ENCODE data around the gene SLC43A1.

SLC43A1 gene

DNA sequence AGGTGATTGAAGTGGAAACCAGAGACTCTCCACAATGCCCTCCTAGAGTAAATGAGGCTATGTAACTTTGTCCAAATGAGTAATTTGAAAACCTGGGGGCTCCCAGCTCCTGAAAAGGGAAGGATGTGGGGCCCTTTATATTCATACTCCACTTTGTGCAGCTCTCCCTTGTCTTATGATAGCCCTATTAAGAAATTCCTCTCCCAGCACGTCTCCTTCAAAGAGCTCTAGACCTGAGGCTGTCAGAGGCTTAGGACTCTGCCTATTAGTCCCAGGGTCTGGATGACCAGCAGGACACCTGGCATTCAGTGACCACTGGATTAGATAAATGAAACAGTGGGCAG, 2.1 kb downstream of the SLC43A1 start:
- Histone ChIP-seq H2BK120ac (ENCODE audit: low read depth, low read length) (no peak overlapping the region), H3K27me3 (ENCODE audit: control insufficient read depth in 3 of 3, insufficient read depth in 3 of 3, low read depth in 1 of 3, low read length in 3 of 3) (peaks cover 0 to 49% (median 22%) of the 10 kb centered on the region in 3 experiments), H2BK12ac (ENCODE audit: low read length) (no peak overlapping the region), H3K9me3 (replicated peaks in 1 of 2; ENCODE audit: control insufficient read depth in 2 of 2, insufficient read depth in 1 of 2, low read depth in 1 of 2, low read length in 2 of 2) (no peaks in the 10 kb centered on the region), H3K14ac (ENCODE audit: low read length) (no peak overlapping the region), H3K36me3 (replicated peaks in 1 of 2; ENCODE audit: control insufficient read depth in 2 of 2, insufficient read depth in 2 of 2, low read length in 2 of 2) (no peaks in the 10 kb centered on the region), H2AK5ac (ENCODE audit: low read depth, low read length) (no peak overlapping the region), H3K4me1 (ENCODE audit: control insufficient read depth in 2 of 2, insufficient read depth in 1 of 2, low read depth in 1 of 2, low read length in 2 of 2) (peaks cover 4 to 7% of the 10 kb centered on the region in 2 donors), H4K91ac (ENCODE audit: low read depth, low read length, poor library complexity) (no peak overlapping the region), H3K79me1 (ENCODE audit: low read depth, low read length) (peaks cover 1% of the 10 kb centered on the region), H4K8ac (ENCODE audit: low read depth, low read length) (no peak overlapping the region), H2AFZ (ENCODE audit: low read length) (no peak overlapping the region), H2BK15ac (ENCODE audit: low read length) (no peak overlapping the region), H3K27ac (replicated peaks; ENCODE audit: low read length) (no peak overlapping the region), H2BK5ac (ENCODE audit: low read length) (no peak overlapping the region), H3K18ac (ENCODE audit: low read length) (no peak overlapping the region), H3K4me3 (ENCODE audit: low read length in 2 of 2) (no peak overlapping the region), H3K4me2 (ENCODE audit: insufficient read depth, low read length, poor library complexity, severe bottlenecking) (no peak overlapping the region), H3K4ac (ENCODE audit: low read length) (no peak overlapping the region), H3K9ac (ENCODE audit: low read depth, low read length, poor library complexity) (no peak overlapping the region), H3K23ac (ENCODE audit: low read depth, low read length, poor library complexity) (no peak overlapping the region)
- DNase-seq (ENCODE audit: low spot score), result no peak
- WGBS, 2 donors (ENCODE audit: extremely low coverage in 2 of 2, insufficient read length in 2 of 2, insufficient replicate concordance in 1 of 2), result no CpG with 5 or more reads among the region's 1 CpG

DNA sequence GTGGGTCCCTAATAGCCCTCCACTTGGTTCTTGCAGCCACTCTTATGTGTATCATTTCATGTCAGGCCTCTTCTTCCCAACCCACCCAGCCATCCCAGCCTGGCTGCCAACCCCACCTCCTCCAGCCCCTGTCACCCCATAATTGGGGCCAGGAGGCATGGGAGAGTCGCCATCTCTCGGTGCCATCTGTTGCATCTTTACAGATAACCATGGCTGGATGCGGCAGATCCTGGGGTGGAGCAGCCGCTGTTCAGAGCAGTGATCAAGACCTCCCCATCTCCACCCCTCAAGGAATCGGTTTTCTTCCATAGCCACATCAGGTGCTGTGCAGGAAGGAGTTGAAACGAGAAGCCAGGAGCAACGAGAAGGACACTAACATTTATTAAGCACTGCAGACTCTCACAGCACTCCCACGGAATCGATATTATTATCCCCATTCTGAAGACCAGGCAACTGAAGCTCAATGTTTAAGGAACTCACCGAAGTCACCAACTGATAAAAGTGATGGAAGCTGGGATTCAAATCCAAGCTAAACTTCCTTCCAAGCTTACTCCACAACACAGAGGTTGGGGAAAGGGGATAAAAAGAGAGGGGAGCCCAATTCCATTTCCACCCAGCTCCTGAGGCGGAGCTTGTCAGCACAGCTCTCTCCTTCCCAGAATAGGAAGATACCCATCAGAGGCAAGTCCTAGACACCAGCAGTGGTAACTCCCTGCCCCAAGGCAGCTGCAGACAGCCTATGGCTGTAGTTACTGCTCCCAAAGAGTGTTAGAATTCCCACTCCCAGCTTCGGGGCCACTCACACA, 2.7 kb downstream of the SLC43A1 start:
- Histone ChIP-seq H3K14ac (ENCODE audit: low read length) (no peak overlapping the region), H3K18ac (ENCODE audit: low read length) (no peak overlapping the region), H2BK12ac (ENCODE audit: low read length) (no peak overlapping the region), H3K27me3 (ENCODE audit: control insufficient read depth in 3 of 3, insufficient read depth in 3 of 3, low read depth in 1 of 3, low read length in 3 of 3) (peaks cover 0 to 49% (median 22%) of the 10 kb centered on the region in 3 experiments), H3K9me3 (replicated peaks in 1 of 2; ENCODE audit: control insufficient read depth in 2 of 2, insufficient read depth in 1 of 2, low read depth in 1 of 2, low read length in 2 of 2) (no peaks in the 10 kb centered on the region), H3K9ac (ENCODE audit: low read depth, low read length, poor library complexity) (no peak overlapping the region), H3K4me2 (ENCODE audit: insufficient read depth, low read length, poor library complexity, severe bottlenecking) (no peak overlapping the region), H2AFZ (ENCODE audit: low read length) (no peak overlapping the region), H4K91ac (ENCODE audit: low read depth, low read length, poor library complexity) (no peak overlapping the region), H2AK5ac (ENCODE audit: low read depth, low read length) (no peak overlapping the region), H3K79me1 (ENCODE audit: low read depth, low read length) (peaks cover 1% of the 10 kb centered on the region), H3K36me3 (replicated peaks in 1 of 2; ENCODE audit: control insufficient read depth in 2 of 2, insufficient read depth in 2 of 2, low read length in 2 of 2) (no peaks in the 10 kb centered on the region), H4K8ac (ENCODE audit: low read depth, low read length) (no peak overlapping the region), H2BK15ac (ENCODE audit: low read length) (no peak overlapping the region), H2BK5ac (ENCODE audit: low read length) (no peak overlapping the region), H3K23ac (ENCODE audit: low read depth, low read length, poor library complexity) (no peak overlapping the region), H3K27ac (replicated peaks; ENCODE audit: low read length) (no peak overlapping the region), H3K4ac (ENCODE audit: low read length) (no peak overlapping the region), H3K4me3 (ENCODE audit: low read length in 2 of 2) (no peak overlapping the region), H2BK120ac (ENCODE audit: low read depth, low read length) (no peak overlapping the region), H3K4me1 (ENCODE audit: control insufficient read depth in 2 of 2, insufficient read depth in 1 of 2, low read depth in 1 of 2, low read length in 2 of 2) (peaks cover 4 to 7% of the 10 kb centered on the region in 2 donors)
- WGBS, 2 donors (ENCODE audit: extremely low coverage in 2 of 2, insufficient read length in 2 of 2, insufficient replicate concordance in 1 of 2), result no CpG with 5 or more reads among the region's 12 CpGs
- DNase-seq (ENCODE audit: low spot score), result no peak

DNA sequence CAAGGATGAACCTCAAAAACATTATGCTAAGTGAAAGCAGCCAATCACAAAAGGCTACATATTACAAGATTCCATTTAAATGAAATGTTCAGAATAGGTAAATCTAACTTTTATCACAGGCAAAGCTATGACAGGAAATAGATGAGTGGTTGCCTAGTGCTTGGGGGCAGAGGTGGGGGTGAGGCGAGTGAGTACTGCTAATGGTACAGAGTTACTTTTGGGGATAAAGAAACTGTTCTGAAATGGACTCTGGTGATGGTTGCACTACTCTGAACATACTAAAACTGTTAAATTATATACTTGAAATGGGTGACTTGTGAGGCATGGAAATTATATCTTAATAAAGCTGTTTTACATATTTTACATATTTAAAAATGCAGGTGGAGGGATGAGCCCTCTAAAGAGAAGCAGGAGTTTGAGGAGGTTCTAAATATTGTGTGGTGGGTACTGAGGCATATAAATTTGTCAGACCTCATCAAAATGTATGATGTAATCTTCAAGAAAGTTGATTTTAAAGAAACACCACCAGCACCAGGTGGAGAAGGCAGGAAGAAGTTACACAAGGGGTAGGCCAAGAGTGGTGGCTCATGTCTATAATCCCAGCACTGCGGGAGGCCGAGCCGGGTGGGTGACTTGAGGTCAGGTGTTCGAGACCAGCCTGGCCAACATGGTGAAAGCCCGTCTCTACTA, 3.6 kb downstream of the SLC43A1 start:
- peaks cover 0 to 42% (median 22%) of the 10 kb centered on the region in 3 experiments for H3K27me3 ChIP-seq (ENCODE audit: control insufficient read depth in 3 of 3, insufficient read depth in 3 of 3, low read depth in 1 of 3, low read length in 3 of 3)
- peaks cover 4 to 7% of the 10 kb centered on the region in 2 donors for H3K4me1 ChIP-seq (ENCODE audit: control insufficient read depth in 2 of 2, insufficient read depth in 1 of 2, low read depth in 1 of 2, low read length in 2 of 2)
- H3K4me2 ChIP-seq (ENCODE audit: insufficient read depth, low read length, poor library complexity, severe bottlenecking), result no peak overlapping the region

More for the DNA sequence above, 3.6 kb downstream of the SLC43A1 start:
- Histone ChIP-seq H4K8ac (ENCODE audit: low read depth, low read length) (no peak overlapping the region), H4K91ac (ENCODE audit: low read depth, low read length, poor library complexity) (no peak overlapping the region), H2BK15ac (ENCODE audit: low read length) (no peak overlapping the region), H3K27ac (replicated peaks; ENCODE audit: low read length) (no peak overlapping the region), H3K4ac (ENCODE audit: low read length) (no peak overlapping the region), H3K79me1 (ENCODE audit: low read depth, low read length) (peaks cover 1% of the 10 kb centered on the region), H2BK12ac (ENCODE audit: low read length) (no peak overlapping the region), H3K23ac (ENCODE audit: low read depth, low read length, poor library complexity) (no peak overlapping the region), H2AFZ (ENCODE audit: low read length) (no peak overlapping the region), H3K9me3 (replicated peaks in 1 of 2; ENCODE audit: control insufficient read depth in 2 of 2, insufficient read depth in 1 of 2, low read depth in 1 of 2, low read length in 2 of 2) (no peaks in the 10 kb centered on the region), H2BK5ac (ENCODE audit: low read length) (no peak overlapping the region), H2AK5ac (ENCODE audit: low read depth, low read length) (no peak overlapping the region), H3K4me3 (ENCODE audit: low read length in 2 of 2) (no peak overlapping the region), H3K14ac (ENCODE audit: low read length) (no peak overlapping the region), H2BK120ac (ENCODE audit: low read depth, low read length) (no peak overlapping the region), H3K36me3 (replicated peaks in 1 of 2; ENCODE audit: control insufficient read depth in 2 of 2, insufficient read depth in 2 of 2, low read length in 2 of 2) (no peaks in the 10 kb centered on the region), H3K9ac (ENCODE audit: low read depth, low read length, poor library complexity) (no peak overlapping the region), H3K18ac (ENCODE audit: low read length) (no peak overlapping the region)
- WGBS, 2 donors (ENCODE audit: extremely low coverage in 2 of 2, insufficient read length in 2 of 2, insufficient replicate concordance in 1 of 2), result no CpG with 5 or more reads among the region's 6 CpGs
- no peak for DNase-seq (ENCODE audit: low spot score)
